Muscle of arm (tissue), 12 donors: ENCODE results near the gene RIMBP2. TPM values are rescaled to one million over a fixed set of nuclear protein-coding genes. Genes with fewer than 3 reads are reported as not detected.
"Not testable (repeated sequence)": the region's sequence is repeated elsewhere in the genome, so short reads cannot be mapped to it uniquely, and the experiment has no call there.

Experiments
- DNase-seq: peaks from one replicate; pipeline ENCODE4 v3.0.0-alpha.2; 2013
- polyA plus RNA-seq, 12 donors: library from polyadenylated mRNA; unstranded; fragments of 120-200 nt; gene quantifications; one replicate each; pipeline ENCODE4 v1.2.1, GENCODE V29; 2013; ENCODE audit not compliant: insufficient read length in 12 of 12

RIMBP2 gene
- polyA plus RNA-seq, 12 donors: 0.55 to 6.5 (median 1.6) TPM; not detected in 1

- no peak for DNase-seq
These were observed 113.8 kb downstream of the RIMBP2 start for GRCh38 chr12:130602251-130602650.

- DNase-seq: no peak
These were observed 114.8 kb downstream of the RIMBP2 start for GRCh38 chr12:130601327-130601726.

GRCh38 chr12:130596241-130596640 lies 119.9 kb downstream of the RIMBP2 start:
- DNase-seq: no peak

- no peak for DNase-seq
These were observed 120.5 kb downstream of the RIMBP2 start for GRCh38 chr12:130595566-130595965.

GRCh38 chr12:130593056-130593455 lies 123.0 kb downstream of the RIMBP2 start:
- no peak for DNase-seq

- no peak for DNase-seq
These were observed 123.5 kb downstream of the RIMBP2 start for GRCh38 chr12:130592641-130593040.

- DNase-seq: no peak
These were observed 124.4 kb downstream of the RIMBP2 start for GRCh38 chr12:130591736-130592135.

- no peak for DNase-seq
These were observed 125.4 kb downstream of the RIMBP2 start for GRCh38 chr12:130590685-130591084.

- DNase-seq: no peak
These were observed 126.4 kb downstream of the RIMBP2 start for GRCh38 chr12:130589540-130590317.

GRCh38 chr12:130588696-130589539 lies 127.2 kb downstream of the RIMBP2 start:
- no peak for DNase-seq

- DNase-seq: no peak
These were observed 128.1 kb downstream of the RIMBP2 start for GRCh38 chr12:130587966-130588365.

- not testable (repeated sequence) for DNase-seq
These were observed 131.6 kb downstream of the RIMBP2 start for GRCh38 chr12:130584475-130584874.

GRCh38 chr12:130583800-130584199 lies 132.3 kb downstream of the RIMBP2 start:
- no peak for DNase-seq

- no peak for DNase-seq
These were observed 132.8 kb downstream of the RIMBP2 start for GRCh38 chr12:130583317-130583716.

- no peak for DNase-seq
These were observed 133.8 kb downstream of the RIMBP2 start for GRCh38 chr12:130582286-130582685.

- no peak for DNase-seq
These were observed 134.3 kb downstream of the RIMBP2 start for GRCh38 chr12:130581782-130582181.

- no peak for DNase-seq
These were observed 136.9 kb downstream of the RIMBP2 start for GRCh38 chr12:130579231-130579630.

GRCh38 chr12:130577351-130577750 lies 138.7 kb downstream of the RIMBP2 start:
- DNase-seq: no peak

- no peak for DNase-seq
These were observed 139.7 kb downstream of the RIMBP2 start for GRCh38 chr12:130576371-130576816.

GRCh38 chr12:130574402-130574801 lies 141.7 kb downstream of the RIMBP2 start:
- DNase-seq: no peak

GRCh38 chr12:130573766-130574165 lies 142.3 kb downstream of the RIMBP2 start:
- no peak for DNase-seq

GRCh38 chr12:130573235-130573634 lies 142.9 kb downstream of the RIMBP2 start:
- DNase-seq: no peak

- DNase-seq: no peak
These were observed 143.5 kb downstream of the RIMBP2 start for GRCh38 chr12:130572553-130572952.
